Measurements from ENCODE around the gene KRT83.
A peak's percentile ranks its signal among the peaks of the same experiment; 100 is the strongest.
"Not testable (repeated sequence)": the region's sequence is repeated elsewhere in the genome, so short reads cannot be mapped to it uniquely, and the experiment has no call there.

KRT83 gene

DNA sequence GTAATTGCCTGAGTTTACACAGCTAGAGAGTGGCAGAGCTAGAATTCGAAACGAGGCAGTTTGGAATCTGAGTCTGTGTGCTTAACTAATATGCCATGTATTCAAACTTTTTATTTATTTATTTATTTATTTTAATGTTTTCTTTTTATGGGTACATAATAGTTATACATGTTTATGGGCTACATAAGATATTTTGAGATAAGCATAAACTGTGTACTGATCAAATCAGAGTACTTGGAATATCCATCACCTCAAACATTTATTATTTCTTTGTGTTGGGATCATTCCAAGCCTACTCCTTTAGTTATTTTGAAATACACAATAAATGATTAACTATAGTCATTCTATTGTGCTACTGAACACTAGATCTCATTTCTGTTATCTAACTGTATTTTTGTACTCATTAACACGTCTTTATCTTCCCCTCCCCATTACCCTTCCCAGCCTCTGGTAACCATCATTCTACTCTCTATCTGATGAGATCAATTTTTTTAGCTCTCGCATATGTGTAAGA is 22.5 kb downstream of the KRT83 start:
- no peaks in the 10 kb centered on the region for H3K4me1 Mint-ChIP-seq
- no peak overlapping the region for H3K4me3 Mint-ChIP-seq
- DNase-seq (no peak), ATAC-seq (no peak)
- H3K27me3 Mint-ChIP-seq: peaks cover 8% of the 10 kb centered on the region
- H3K9me3 Mint-ChIP-seq: no peaks in the 10 kb centered on the region
- no peak overlapping the region for H3K27ac Mint-ChIP-seq
- H3K36me3 Mint-ChIP-seq (ENCODE audit: low read depth): no peaks in the 10 kb centered on the region

DNA sequence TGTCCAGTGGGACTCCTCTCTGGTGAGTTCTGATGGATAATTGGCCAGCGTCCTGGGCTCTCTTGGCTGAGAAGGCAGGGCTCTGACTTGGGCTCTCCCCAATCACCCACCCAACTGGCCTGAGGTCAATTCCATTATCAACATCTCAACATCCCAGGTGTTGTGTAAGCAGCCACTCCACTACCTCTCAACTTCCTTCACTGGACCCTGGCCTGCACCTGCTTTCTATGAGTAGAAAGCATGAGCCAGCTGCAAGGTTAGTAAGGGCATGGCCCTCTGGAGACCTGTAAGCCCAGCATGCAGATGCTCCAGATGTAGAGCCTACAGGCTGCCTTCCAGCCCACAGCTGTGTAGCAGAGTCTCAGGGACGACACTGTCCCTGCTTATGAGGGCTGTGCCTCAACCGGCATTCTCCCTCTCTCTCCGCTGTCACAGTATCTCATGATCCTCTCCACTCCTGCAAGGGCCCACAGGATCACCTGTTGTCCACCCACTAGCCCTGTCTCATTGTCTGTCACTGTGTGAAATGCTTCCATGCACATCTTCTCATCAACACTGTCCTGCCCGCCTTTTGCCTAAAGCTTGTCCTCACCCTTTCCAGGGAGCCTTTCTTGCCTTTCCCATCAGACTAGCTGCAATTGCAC is 24.5 kb downstream of the KRT83 start:
- peaks cover 9% of the 10 kb centered on the region for H3K27me3 Mint-ChIP-seq
- DNase-seq (no peak), ATAC-seq (no peak)
- no peak overlapping the region for H3K27ac Mint-ChIP-seq
- no peaks in the 10 kb centered on the region for H3K4me1 Mint-ChIP-seq
- no peaks in the 10 kb centered on the region for H3K36me3 Mint-ChIP-seq (ENCODE audit: low read depth)
- no peak overlapping the region for H3K4me3 Mint-ChIP-seq
- H3K9me3 Mint-ChIP-seq: no peaks in the 10 kb centered on the region

DNA sequence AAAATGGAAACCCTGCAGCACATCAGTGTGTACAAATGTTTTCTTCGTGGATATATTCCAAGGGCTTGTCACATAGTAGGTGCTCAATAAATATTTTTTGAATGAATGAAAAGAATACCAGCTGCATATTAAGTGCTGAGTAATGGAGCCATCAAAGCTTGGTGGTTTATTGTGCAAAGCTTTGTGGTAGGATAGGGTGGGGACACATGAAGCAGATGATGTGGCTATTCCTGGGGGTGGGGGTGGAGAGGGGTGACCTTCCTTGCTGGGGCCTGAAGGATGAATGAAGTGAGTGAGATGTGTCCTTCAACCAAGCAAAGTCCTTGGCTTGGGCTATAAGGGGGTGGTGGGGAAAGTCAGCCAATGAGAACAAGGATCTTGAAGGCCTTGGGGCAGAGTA is 25.5 kb downstream of the KRT83 start:
- Mint-ChIP-seq H3K4me3 (no peak overlapping the region), H3K9me3 (no peaks in the 10 kb centered on the region), H3K36me3 (ENCODE audit: low read depth) (no peaks in the 10 kb centered on the region), H3K27me3 (peaks cover 9% of the 10 kb centered on the region), H3K27ac (no peak overlapping the region), H3K4me1 (no peaks in the 10 kb centered on the region)
- ATAC-seq (no peak), DNase-seq (no peak)

DNA sequence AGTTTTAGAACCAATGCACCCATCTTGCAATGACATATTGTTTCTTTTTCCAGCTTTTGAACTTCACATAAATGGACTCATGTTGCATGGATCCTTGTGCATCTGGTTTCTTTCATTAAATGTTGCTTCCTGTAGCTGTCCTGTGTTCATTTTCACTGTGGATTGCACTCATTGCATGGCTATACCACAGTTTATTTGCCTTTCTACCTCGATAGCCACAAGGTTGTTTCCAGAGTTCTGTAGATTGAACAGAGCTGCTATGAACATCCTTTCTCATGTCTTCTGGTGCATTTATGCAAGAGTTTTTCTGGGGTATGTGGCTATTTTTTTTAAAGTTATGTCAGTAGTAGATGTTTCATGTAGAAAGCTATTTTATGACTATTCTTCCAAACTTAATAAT is 26.4 kb downstream of the KRT83 start:
- Mint-ChIP-seq H3K36me3 (ENCODE audit: low read depth) (no peaks in the 10 kb centered on the region), H3K4me3 (no peak overlapping the region), H3K4me1 (no peaks in the 10 kb centered on the region), H3K27me3 (peaks cover 9% of the 10 kb centered on the region), H3K9me3 (no peaks in the 10 kb centered on the region), H3K27ac (no peak overlapping the region)
- DNase-seq (no peak), ATAC-seq (no peak)

DNA sequence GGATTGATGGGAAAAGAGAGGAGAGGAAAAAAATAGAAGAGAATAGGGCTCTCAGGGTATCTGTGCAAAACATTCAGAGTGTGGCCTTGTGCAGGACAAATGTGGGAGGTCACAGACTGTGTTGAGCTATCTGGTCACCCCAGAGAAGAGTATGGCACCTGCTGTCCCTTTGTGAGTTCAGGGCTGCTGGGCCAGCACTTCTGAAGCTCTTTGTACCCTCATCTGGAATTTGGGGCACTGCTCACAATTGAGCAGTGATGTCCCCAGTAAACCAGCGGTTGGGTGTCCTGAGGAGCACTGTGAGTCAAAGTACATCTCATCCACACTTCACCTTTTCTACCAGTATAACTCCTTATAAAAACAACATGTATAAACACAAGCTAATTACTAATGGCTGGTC is 27.3 kb downstream of the KRT83 start:
- no peak for ATAC-seq
- H3K4me1 Mint-ChIP-seq: no peaks in the 10 kb centered on the region
- no peaks in the 10 kb centered on the region for H3K36me3 Mint-ChIP-seq (ENCODE audit: low read depth)
- no peak overlapping the region for H3K4me3 Mint-ChIP-seq
- DNase-seq: no peak
- H3K27me3 Mint-ChIP-seq: peaks cover 7% of the 10 kb centered on the region
- no peak overlapping the region for H3K27ac Mint-ChIP-seq
- H3K9me3 Mint-ChIP-seq: no peaks in the 10 kb centered on the region

DNA sequence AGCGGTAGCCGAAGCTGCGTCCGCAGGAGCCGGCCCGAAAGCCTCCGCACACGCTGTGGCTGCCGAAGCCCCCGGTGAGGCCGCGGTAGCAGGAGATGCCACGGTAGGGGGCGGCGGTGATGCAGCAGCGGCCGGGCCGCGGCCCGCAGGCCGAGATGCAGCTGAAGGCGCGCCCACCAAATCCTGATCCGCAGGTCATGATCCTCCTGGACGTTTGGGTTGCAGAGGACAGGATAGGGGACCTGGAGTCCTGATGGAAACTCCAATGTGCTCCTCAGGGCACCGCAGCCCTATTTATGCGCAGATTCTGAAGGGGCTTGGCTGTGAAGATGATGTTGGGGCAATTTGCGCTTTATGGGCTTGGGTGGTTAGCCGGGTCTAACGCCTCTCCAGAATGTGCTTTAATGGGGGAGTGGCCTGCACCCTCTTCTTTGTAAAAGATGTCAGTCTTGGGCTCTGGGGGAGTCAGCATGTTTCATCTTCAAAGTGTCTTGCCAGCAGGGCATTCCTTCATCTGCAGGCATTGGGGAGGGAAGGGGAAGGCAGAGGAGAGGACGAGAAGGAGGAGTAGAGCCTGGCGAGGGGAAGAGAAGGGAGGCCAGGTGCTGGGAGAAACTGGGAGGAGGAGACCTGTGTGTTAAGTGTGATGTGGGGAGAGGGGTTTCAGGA is 29.8 kb downstream of the KRT83 start, which contains the start of gene KRT81:
Gene KRT81, minus strand, starts transcription at position 268 of the 669 bp plus-strand sequence. Its CDS starts 69 bp downstream, at position 199.
- Mint-ChIP-seq H3K4me3 (no peak within 1 kb of the TSS), H3K27me3 (peaks cover 9% of the 10 kb centered on the region), H3K36me3 (ENCODE audit: low read depth) (no peaks in the 10 kb centered on the region), H3K9me3 (no peaks in the 10 kb centered on the region), H3K4me1 (peaks cover 3% of the 10 kb centered on the region), H3K27ac (no peak within 1 kb of the TSS)
- ATAC-seq (no peak), DNase-seq (no peak)

DNA sequence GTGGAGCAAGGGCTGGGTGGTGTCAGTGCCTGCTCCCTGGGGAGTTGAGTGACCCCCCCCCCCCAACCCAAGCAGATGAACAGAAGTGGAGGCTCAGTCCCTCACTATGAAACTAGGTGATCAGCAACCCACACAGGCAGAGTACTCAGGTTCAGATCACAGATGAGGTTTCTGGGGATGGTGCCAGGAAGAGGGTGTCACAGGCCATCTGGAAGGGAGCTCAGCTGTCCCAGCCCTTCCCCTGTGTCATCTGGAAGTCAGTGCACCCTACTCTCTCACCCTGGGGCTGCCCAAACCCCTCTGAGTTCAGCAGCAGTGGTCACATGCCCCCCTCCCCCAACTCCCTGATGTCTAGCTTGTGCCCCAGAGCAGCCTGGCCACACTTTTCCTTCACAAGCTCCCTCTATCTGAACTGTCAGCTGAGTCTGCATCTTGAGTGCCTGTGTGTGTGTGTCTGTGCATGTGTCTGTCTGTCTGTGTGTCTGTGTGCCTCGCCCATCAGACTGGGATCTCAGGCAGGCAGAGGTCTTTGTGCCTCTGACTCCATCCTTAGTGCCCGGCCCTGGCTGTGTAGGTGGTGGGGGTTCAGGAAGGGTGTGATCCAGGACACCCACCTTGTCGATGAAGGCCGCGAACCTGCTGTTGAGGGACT is 30.6 kb downstream of the KRT83 start:
- not testable (repeated sequence) for H3K4me1 Mint-ChIP-seq; H3K27ac Mint-ChIP-seq; H3K9me3 Mint-ChIP-seq; H3K4me3 Mint-ChIP-seq; ATAC-seq; H3K27me3 Mint-ChIP-seq; H3K36me3 Mint-ChIP-seq (ENCODE audit: low read depth); DNase-seq

DNA sequence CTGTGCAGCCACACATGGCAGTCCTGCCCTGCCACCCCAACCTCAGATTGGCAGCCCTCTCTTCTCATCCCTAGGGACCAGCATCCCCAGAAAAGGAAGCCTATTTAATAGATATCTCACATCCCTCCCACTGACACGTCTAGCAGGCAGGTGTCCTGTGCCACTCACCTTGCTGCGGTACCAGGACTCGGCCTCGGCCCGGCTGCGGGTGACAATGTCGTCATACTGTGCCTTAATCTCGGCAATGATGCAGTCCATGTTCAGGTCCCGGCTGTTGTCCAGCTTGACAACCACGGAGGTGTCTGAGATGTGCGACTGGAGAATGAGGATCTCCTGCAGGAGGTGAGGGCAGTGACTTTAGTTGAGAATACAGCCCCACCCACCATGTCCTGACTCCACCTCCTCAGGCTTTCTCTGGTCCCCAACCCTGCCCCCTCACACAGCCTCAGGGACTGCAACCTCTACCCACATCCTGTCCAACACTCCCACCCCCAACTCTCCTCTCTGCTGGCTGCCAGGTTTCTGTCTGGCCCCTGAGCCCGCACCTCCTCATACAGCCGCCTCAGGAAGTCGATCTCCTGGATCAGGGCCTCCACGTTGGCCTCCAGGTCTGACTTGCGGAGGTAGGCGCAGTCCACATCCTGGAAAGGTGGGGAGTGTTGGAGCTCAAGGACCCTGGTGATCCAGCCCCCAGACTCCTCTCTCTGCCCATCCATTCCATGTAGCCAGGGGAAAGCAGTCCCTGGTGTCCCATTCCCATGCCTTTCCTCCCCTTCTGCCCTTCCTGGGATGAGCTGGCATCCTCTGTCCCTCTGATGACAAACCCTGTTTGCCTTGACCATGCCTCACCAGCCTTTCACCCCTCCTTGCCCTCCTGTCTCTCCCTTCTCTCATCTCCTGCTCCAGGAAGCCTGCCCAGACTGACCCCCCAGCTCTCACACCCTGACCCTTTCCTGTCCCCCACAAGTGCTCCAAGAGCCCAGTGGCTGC is 33.1 kb downstream of the KRT83 start:
- H3K36me3 Mint-ChIP-seq (ENCODE audit: low read depth); DNase-seq; H3K4me3 Mint-ChIP-seq; H3K9me3 Mint-ChIP-seq; H3K27me3 Mint-ChIP-seq; H3K4me1 Mint-ChIP-seq: not testable (repeated sequence)
- H3K27ac Mint-ChIP-seq: peak overlapping the region; percentile 56
- peak; percentile 45 for ATAC-seq

DNA sequence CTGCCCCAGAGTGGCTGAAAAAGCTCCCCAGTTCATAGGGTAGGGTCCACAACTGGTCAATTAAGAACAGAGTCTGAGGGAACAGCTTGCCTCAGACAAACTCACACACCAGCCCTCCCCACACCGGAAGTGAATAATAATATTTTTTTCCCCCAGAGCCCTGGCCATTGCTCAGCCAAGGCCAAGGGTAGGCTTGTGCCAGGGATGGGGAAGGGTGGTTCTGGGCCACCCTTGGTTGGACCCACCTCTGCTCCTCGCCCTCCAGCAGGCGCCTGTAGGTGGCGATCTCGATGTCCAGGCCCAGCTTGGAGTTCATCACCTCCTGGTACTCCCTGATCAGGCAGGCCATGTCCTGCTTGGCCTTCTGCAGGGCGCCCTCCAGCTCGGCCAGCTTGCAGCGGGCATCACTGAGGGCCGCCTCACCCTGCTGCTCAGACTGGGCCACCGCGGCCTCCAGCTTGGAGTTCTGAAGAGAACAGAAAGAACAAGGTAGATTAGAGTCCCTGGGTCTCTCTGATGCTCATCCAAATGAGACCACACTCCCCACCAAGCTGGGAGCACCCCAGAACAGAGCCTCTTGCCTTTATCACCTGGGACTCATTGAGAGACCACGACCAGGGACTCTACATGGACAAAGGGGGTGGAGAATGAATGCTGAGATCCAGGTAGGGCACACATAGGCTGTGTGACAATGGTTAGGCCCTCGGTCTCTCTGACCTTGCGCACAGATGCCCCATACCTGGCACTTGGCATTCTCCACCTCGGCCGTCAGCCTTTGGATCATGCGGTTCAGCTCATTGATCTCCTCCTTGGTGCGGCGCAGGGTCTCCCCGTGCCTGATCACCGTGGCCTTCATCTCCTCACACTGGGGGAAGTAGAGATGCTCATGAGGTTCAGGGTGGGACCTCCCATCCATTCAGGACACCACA is 34.1 kb downstream of the KRT83 start:
- not testable (repeated sequence) for ATAC-seq; H3K4me1 Mint-ChIP-seq; H3K9me3 Mint-ChIP-seq; H3K27ac Mint-ChIP-seq; H3K27me3 Mint-ChIP-seq; DNase-seq; H3K36me3 Mint-ChIP-seq (ENCODE audit: low read depth); H3K4me3 Mint-ChIP-seq

DNA sequence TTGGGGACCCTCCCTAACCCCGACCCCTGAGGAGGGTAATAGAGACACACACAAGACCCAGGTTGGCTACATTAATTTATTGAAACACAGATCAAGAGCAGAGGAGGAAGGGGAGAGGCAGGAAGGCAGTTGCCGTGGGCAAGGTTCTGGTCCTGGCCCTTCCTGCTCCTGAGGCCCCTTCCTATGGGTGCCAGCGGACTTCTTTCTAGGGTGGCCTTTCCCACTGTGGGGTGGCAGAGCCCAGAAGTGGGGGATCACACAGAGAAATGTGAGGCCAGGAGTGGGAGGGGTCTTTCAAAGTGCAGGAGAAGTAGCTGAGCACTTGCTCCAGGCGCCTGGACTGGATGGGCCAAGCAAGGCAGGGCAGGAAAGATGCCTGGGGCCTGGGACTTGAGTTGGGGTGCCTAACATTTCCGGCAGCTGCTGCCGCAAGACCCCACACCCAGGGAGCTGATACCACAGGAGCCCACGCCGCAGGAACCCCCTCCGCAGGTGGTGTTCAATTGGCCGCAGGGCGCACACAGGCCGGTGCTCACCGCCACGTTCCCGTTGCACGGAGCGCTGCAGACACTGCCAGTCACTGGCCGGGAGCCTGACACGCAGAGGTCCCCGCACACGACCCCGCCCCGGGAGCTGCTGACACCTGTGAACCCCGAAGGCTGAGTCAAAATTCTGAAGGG is 35.2 kb downstream of the KRT83 start:
- Mint-ChIP-seq H3K4me3 (no peak overlapping the region), H3K9me3 (no peaks in the 10 kb centered on the region), H3K4me1 (peaks cover 3% of the 10 kb centered on the region), H3K36me3 (ENCODE audit: low read depth) (no peaks in the 10 kb centered on the region), H3K27me3 (peaks cover 6% of the 10 kb centered on the region), H3K27ac (no peak overlapping the region)
- DNase-seq (no peak), ATAC-seq (no peak)

DNA sequence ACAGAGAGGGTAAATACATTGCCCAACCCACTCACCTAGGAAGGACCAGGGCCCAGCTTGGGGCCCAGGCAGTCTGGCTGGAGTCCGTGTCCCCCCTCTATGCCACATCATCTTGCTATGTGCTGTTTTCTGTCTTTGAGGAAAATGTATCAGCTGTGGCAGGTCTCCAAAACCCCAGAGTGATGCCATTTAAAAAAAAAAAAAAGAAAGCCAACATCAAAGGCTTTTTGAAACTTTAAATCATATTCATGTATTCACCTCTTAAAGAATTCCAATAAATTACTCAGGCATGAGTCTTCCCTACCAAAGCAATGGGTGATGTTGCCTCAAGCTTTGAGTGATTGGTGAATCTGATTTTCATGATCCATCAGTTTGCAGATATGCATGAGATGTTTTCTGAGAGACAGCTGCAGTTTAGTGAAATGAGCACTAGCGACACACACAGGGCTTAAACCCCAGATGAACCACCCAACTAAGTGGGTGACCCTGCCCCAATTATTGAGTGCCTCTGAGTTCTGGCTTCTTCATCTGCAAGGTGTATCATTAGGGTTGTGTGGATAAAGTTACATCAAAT is 35.9 kb downstream of the KRT83 start:
- no peak for DNase-seq
- ATAC-seq: no peak
- no peak overlapping the region for H3K27ac Mint-ChIP-seq
- no peaks in the 10 kb centered on the region for H3K9me3 Mint-ChIP-seq
- H3K4me1 Mint-ChIP-seq: peaks cover 3% of the 10 kb centered on the region
- H3K27me3 Mint-ChIP-seq: peaks cover 6% of the 10 kb centered on the region
- no peak overlapping the region for H3K4me3 Mint-ChIP-seq
- no peaks in the 10 kb centered on the region for H3K36me3 Mint-ChIP-seq (ENCODE audit: low read depth)

DNA sequence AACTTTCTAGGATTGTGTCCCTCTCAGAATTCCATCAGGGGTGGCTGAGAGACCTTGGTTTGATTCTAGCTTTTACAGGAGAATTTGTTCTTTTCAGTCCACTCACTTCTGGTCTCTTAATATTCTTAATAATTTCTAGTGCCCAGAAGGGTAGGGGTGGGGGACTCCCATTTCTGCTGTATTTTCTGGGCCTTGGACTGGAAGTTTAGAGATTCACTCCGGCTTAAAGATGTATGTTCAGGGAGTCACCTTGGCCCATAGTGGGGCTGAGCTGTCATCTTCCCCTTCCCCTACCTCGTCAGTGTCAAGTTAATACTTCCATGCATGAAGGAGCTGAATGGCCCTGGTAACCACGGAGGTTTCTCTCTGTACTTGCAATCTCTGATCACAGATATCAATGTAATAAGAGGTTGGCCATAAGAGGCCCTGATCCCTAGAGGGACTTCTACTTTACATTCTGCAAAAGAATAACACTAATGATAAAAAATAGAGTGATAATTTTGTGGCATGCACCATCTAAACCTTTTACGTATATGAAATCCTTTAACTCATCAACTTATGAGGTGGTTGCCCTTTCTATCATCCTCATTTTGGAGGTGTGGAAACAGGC is 36.5 kb downstream of the KRT83 start:
- no peak overlapping the region for H3K4me3 Mint-ChIP-seq
- DNase-seq (no peak), ATAC-seq (no peak)
- no peak overlapping the region for H3K27ac Mint-ChIP-seq
- no peaks in the 10 kb centered on the region for H3K9me3 Mint-ChIP-seq
- H3K36me3 Mint-ChIP-seq (ENCODE audit: low read depth): no peaks in the 10 kb centered on the region
- peaks cover 3% of the 10 kb centered on the region for H3K4me1 Mint-ChIP-seq
- H3K27me3 Mint-ChIP-seq: peaks cover 10% of the 10 kb centered on the region
